Lower leg skin (tissue), 3 donors: ENCODE measurements around the gene HS3ST6.

Experiments
- POLR2A ChIP-seq, 2 donors: fragments of 450-650 bp; IDR thresholded peaks; one replicate each; pipeline ENCODE4 v1.6.1; 2016 to 2017; ENCODE audit warnings: antibody characterized with exemption in 2 of 2, mild to moderate bottlenecking in 1 of 2, moderate library complexity in 1 of 2
- TF ChIP-seq, protein P1 (sequence below), 3 donors: fragments of 450-650 bp; IDR thresholded peaks; one replicate each; pipeline ENCODE4 v1.5.1; 2016; ENCODE audit warnings: antibody characterized with exemption in 3 of 3, mild to moderate bottlenecking in 3 of 3, moderate library complexity in 2 of 3

DNA sequence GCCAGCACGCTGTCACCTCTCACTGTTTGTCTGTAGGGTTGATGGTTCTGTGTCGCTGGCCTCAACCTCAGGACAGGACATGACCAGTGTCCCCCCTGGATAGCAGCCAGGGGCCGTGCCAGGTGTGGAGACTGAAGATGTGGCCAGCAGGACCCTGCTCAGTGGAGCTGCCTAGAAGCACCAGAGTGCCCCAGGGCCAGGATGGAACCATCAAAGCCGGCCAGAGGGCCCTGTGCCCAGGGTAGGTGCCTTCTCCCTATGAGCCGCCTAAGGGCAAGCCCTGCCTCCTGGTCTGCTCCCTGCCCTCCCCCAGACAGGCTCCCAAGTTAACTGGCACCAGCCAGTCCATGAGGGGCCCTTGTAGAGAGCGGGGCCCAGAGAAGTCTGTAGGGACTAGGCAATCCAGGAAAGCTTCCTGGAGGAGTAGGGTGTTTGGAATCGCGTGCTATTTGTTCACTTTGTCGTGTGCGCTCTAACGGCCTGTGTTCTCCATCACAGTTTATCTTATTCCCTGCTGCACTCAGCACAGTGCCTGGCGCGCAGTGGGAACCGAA, 40.6 kb upstream of the HS3ST6 start:
- TF ChIP-seq POLR2A (IDR thresholded peaks at IDR 0.05): no peak
- TF ChIP-seq, protein P1, sequence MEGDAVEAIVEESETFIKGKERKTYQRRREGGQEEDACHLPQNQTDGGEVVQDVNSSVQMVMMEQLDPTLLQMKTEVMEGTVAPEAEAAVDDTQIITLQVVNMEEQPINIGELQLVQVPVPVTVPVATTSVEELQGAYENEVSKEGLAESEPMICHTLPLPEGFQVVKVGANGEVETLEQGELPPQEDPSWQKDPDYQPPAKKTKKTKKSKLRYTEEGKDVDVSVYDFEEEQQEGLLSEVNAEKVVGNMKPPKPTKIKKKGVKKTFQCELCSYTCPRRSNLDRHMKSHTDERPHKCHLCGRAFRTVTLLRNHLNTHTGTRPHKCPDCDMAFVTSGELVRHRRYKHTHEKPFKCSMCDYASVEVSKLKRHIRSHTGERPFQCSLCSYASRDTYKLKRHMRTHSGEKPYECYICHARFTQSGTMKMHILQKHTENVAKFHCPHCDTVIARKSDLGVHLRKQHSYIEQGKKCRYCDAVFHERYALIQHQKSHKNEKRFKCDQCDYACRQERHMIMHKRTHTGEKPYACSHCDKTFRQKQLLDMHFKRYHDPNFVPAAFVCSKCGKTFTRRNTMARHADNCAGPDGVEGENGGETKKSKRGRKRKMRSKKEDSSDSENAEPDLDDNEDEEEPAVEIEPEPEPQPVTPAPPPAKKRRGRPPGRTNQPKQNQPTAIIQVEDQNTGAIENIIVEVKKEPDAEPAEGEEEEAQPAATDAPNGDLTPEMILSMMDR (IDR thresholded peaks at IDR 0.05): no peak
